Measurements from ENCODE around the gene TACC2.

Gene TACC2

GRCh38 chr10:122020226-122020625, 31.3 kb downstream of the TACC2 start (continued):
- TF ChIP-seq TSHZ2 (CRISPR knock-in tag; IDR thresholded peaks at IDR 0.05): no peak
- TF ChIP-seq ZFP3 (CRISPR knock-in tag; IDR thresholded peaks at IDR 0.05): no peak

- no peak for ATAC-seq
- TF ChIP-seq TOX (CRISPR knock-in tag; IDR thresholded peaks at IDR 0.05; ENCODE audit: borderline replicate concordance): no peak
- TF ChIP-seq ZNF565 (CRISPR knock-in tag; conservative IDR thresholded peaks at IDR 0.05; ENCODE audit: low read depth): no peak
- TF ChIP-seq CREB5 (CRISPR knock-in tag; IDR thresholded peaks at IDR 0.05; ENCODE audit: low read depth): no peak
- TF ChIP-seq PPARA (CRISPR knock-in tag; IDR thresholded peaks at IDR 0.05; ENCODE audit: borderline replicate concordance): no peak
- TF ChIP-seq ARNTL (CRISPR knock-in tag; IDR thresholded peaks at IDR 0.05; ENCODE audit: borderline replicate concordance, low read depth): no peak
- TF ChIP-seq TCF4 (CRISPR knock-in tag; IDR thresholded peaks at IDR 0.05; ENCODE audit: borderline replicate concordance): no peak
- no peak for TF ChIP-seq GLIS3 (CRISPR knock-in tag; IDR thresholded peaks at IDR 0.05)
- TF ChIP-seq ZNF70 (CRISPR knock-in tag; IDR thresholded peaks at IDR 0.05): no peak
- TF ChIP-seq PATZ1 (CRISPR knock-in tag; IDR thresholded peaks at IDR 0.05; ENCODE audit: borderline replicate concordance): no peak
These were observed 32.4 kb downstream of the TACC2 start for GRCh38 chr10:122021379-122021778.

- TF ChIP-seq BACH2 (CRISPR knock-in tag; IDR thresholded peaks at IDR 0.05; ENCODE audit: borderline replicate concordance) (no peak), PATZ1 (CRISPR knock-in tag; IDR thresholded peaks at IDR 0.05; ENCODE audit: borderline replicate concordance) (no peak), ZNF565 (CRISPR knock-in tag; conservative IDR thresholded peaks at IDR 0.05; ENCODE audit: low read depth) (no peak), OSR1 (CRISPR knock-in tag; IDR thresholded peaks at IDR 0.05) (no peak), ZFP30 (CRISPR knock-in tag; IDR thresholded peaks at IDR 0.05) (no peak), GLIS3 (CRISPR knock-in tag; IDR thresholded peaks at IDR 0.05) (no peak), ZNF70 (CRISPR knock-in tag; IDR thresholded peaks at IDR 0.05) (no peak), CSDC2 (CRISPR knock-in tag; IDR thresholded peaks at IDR 0.05) (no peak), CSRNP3 (CRISPR knock-in tag; IDR thresholded peaks at IDR 0.05) (no peak), RARB (CRISPR knock-in tag; IDR thresholded peaks at IDR 0.05) (no peak), CREB5 (CRISPR knock-in tag; IDR thresholded peaks at IDR 0.05; ENCODE audit: low read depth) (no peak), TCF4 (CRISPR knock-in tag; IDR thresholded peaks at IDR 0.05; ENCODE audit: borderline replicate concordance) (no peak), ISL1 (CRISPR knock-in tag; IDR thresholded peaks at IDR 0.05) (no peak), ZNF8 (CRISPR knock-in tag; IDR thresholded peaks at IDR 0.05) (no peak), ESRRG (CRISPR knock-in tag; IDR thresholded peaks at IDR 0.05) (no peak), ZFP3 (CRISPR knock-in tag; IDR thresholded peaks at IDR 0.05) (no peak), POU6F1 (CRISPR knock-in tag; IDR thresholded peaks at IDR 0.05; ENCODE audit: borderline replicate concordance, low read depth) (no peak)
- ATAC-seq: no peak
These were observed 32.9 kb downstream of the TACC2 start for GRCh38 chr10:122021828-122022227.

Data from SK-N-SH treated with all-trans-retinoic acid at 6 μM for 48 hours (cell line).